PC-9 (cell line): ENCODE results near the gene ZSCAN9. TPM values are rescaled to one million over a fixed set of nuclear protein-coding genes. Genes with fewer than 3 reads are reported as not detected.

Source experiments
- BruUV-seq: library from RNA; stranded (reverse); fragments of 400-500 nt; replicated peaks from 2 replicates; lab custom pipeline; 2021; lab: Mats Ljungman, UMichigan
- CTCF ChIA-PET: fragments of 300-600 bp; sonication (Branson Sonifier 250); formaldehyde crosslinking; loops from one replicate; lab custom pipeline; 2022; ENCODE audit warnings: antibody characterized with exemption; lab: Charles Lee
- POLR2A ChIA-PET: fragments of 300-600 bp; sonication (Branson Sonifier 250); formaldehyde crosslinking; loops from one replicate; lab custom pipeline; 2022; ENCODE audit warnings: antibody characterized with exemption; ENCODE audit not compliant: unreplicated experiment; lab: Charles Lee
- DNase-seq, 2 experiments: peaks; one replicate each; pipeline versions ENCODE4 v3.0.0 to v3.0.0-alpha.2; 2015 to 2022; ENCODE audit warnings: mixed read lengths in 1 of 2
- H2AFZ ChIP-seq: fragments of 200-600 bp; sonication (generic); 2 replicates; pipeline ENCODE4 v1.8.1; 2017; ENCODE audit warnings: antibody characterized with exemption
- H3F3A ChIP-seq: fragments of 200-600 bp; sonication (generic); 2 replicates; pipeline ENCODE4 v1.8.1; 2017; ENCODE audit warnings: antibody characterized with exemption, mild to moderate bottlenecking, low read depth; ENCODE audit not compliant: insufficient read depth
- H3K27ac ChIP-seq: fragments of 200-600 bp; sonication (generic); 2 replicates; pipeline ENCODE4 v1.6.1; 2016; ENCODE audit warnings: mixed run types
- H3K27me3 ChIP-seq: fragments of 200-600 bp; sonication (generic); 2 replicates; pipeline ENCODE4 v1.6.1; 2016; ENCODE audit warnings: low read depth, mixed run types; ENCODE audit not compliant: insufficient read depth
- H3K36me3 ChIP-seq: fragments of 200-600 bp; sonication (generic); 2 replicates; pipeline ENCODE4 v1.6.1; 2016; ENCODE audit warnings: low read depth, mixed run types
- H3K4me1 ChIP-seq: fragments of 200-600 bp; sonication (generic); replicated peaks from 2 replicates; pipeline ENCODE4 v1.6.1; 2016; ENCODE audit warnings: mixed run types; ENCODE audit not compliant: insufficient read depth
- H3K4me2 ChIP-seq: fragments of 200-600 bp; sonication (generic); 2 replicates; pipeline ENCODE4 v1.6.1; 2017; ENCODE audit warnings: mixed run types
- H3K4me3 ChIP-seq: fragments of 200-600 bp; sonication (generic); 2 replicates; pipeline ENCODE4 v1.6.1; 2016; ENCODE audit warnings: mixed run types
- H3K79me2 ChIP-seq: fragments of 200-600 bp; sonication (generic); 2 replicates; pipeline ENCODE4 v1.6.1; 2017; ENCODE audit warnings: low read depth, mixed run types
- H3K9me2 ChIP-seq: fragments of 200-600 bp; sonication (generic); 2 replicates; pipeline ENCODE4 v1.8.1; 2017; ENCODE audit warnings: mild to moderate bottlenecking; ENCODE audit not compliant: insufficient read depth
- H3K9me3 ChIP-seq: fragments of 200-600 bp; sonication (generic); 2 replicates; pipeline ENCODE4 v1.8.1; 2016; ENCODE audit warnings: low read depth; ENCODE audit not compliant: insufficient read depth
- H4K20me1 ChIP-seq: fragments of 200-600 bp; sonication (generic); 2 replicates; pipeline ENCODE4 v1.8.1; 2017; ENCODE audit not compliant: insufficient read depth
- CTCF ChIP-seq: fragments of 200-600 bp; sonication (generic); conservative IDR thresholded peaks from 2 replicates; pipeline ENCODE4 v1.6.1; 2017; ENCODE audit warnings: mixed run types, antibody characterized with exemption, mild to moderate bottlenecking, moderate library complexity
- EZH2 ChIP-seq: fragments of 200-600 bp; sonication (generic); IDR thresholded peaks from 2 replicates; pipeline ENCODE4 v1.8.0; 2017; ENCODE audit warnings: antibody characterized with exemption, low read depth
- intact Hi-C: fragments of 100-400 bp; cut with micrococcal nuclease; formaldehyde crosslinking; loops from one replicate; pipeline ENCODE4 v1.10.0; 2022; ENCODE audit not compliant: unreplicated experiment
- total RNA-seq: library from RNA; stranded (reverse); gene quantifications from 2 replicates; pipeline ENCODE4 v1.2.3, GENCODE V29; 2021

Gene ZSCAN9
- total RNA-seq, 1 experiment from 2014 or later, result 20.4 TPM

- no peak overlapping the region for H3K4me2 ChIP-seq
- ChIA-PET POLR2A (no interaction called here), CTCF (no interaction called here)
- no peak overlapping the region for H2AFZ ChIP-seq
- no peak overlapping the region for H3K27ac ChIP-seq
- H3K4me1 ChIP-seq, result peaks cover 19% of the 10 kb centered on the region
- intact Hi-C loops, result no loop called here
- 0 out of 2 replicates have a peak, but pooled peaks cover 2% of the 10 kb centered on the region for H3K9me3 ChIP-seq
- 0 out of 2 replicates have a peak, but pooled peaks cover 7% of the 10 kb centered on the region for H3K36me3 ChIP-seq
- H4K20me1 ChIP-seq, result no peaks in the 10 kb centered on the region
- BruUV-seq, result no TSS peak
- TF ChIP-seq EZH2 (no peak), CTCF (no peak)
- H3F3A ChIP-seq, result no peaks in the 10 kb centered on the region
- peaks cover 17% of the 10 kb centered on the region for H3K79me2 ChIP-seq
- H3K4me3 ChIP-seq, result no peak overlapping the region
- no peaks in the 10 kb centered on the region for H3K9me2 ChIP-seq
- no peaks in the 10 kb centered on the region for H3K27me3 ChIP-seq
- DNase-seq, result no peak
Measured at GRCh38 chr6:28248916-28249315, 23.8 kb downstream of the ZSCAN9 start.

GRCh38 chr6:28250747-28251146 is 25.7 kb downstream of the ZSCAN9 start:
- intact Hi-C loops, result no loop called here
- H3K36me3 ChIP-seq, result 0 out of 2 replicates have a peak, but pooled peaks cover 7% of the 10 kb centered on the region
- no peak overlapping the region for H3K27ac ChIP-seq
- H3K4me2 ChIP-seq, result peak overlapping the region; percentile 96
- CTCF ChIA-PET, result no interaction called here
- H3K9me3 ChIP-seq, result 0 out of 2 replicates have a peak, but pooled peaks cover 2% of the 10 kb centered on the region
- peaks cover 19% of the 10 kb centered on the region for H3K4me1 ChIP-seq
- H3F3A ChIP-seq, result no peaks in the 10 kb centered on the region
- POLR2A ChIA-PET, result no interaction called here
- no peak for TF ChIP-seq EZH2
- no peak for TF ChIP-seq CTCF
- no peak overlapping the region for H2AFZ ChIP-seq
- H4K20me1 ChIP-seq, result no peaks in the 10 kb centered on the region
- peak overlapping the region; percentile 99 for H3K4me3 ChIP-seq
- no peaks in the 10 kb centered on the region for H3K9me2 ChIP-seq
- no TSS peak for BruUV-seq
- no peaks in the 10 kb centered on the region for H3K27me3 ChIP-seq
- peaks cover 17% of the 10 kb centered on the region for H3K79me2 ChIP-seq
- no peak for DNase-seq

- intact Hi-C loops, result loop anchor here (1.0 to 2.0 kb wide), 4 partner anchors 16 to 131 kb away; partner anchors contain the start of genes ZSCAN26 and ZSCAN9
- Histone ChIP-seq H2AFZ (peak overlapping the region; percentile 99), H3K4me3 (peak overlapping the region; percentile 99), H4K20me1 (no peaks in the 10 kb centered on the region), H3K79me2 (peaks cover 17% of the 10 kb centered on the region), H3K9me3 (0 out of 2 replicates have a peak, but pooled peaks cover 2% of the 10 kb centered on the region), H3K36me3 (0 out of 2 replicates have a peak, but pooled peaks cover 6% of the 10 kb centered on the region), H3K4me2 (peak overlapping the region; percentile 96), H3K9me2 (no peaks in the 10 kb centered on the region), H3K27me3 (no peaks in the 10 kb centered on the region), H3K27ac (no peak overlapping the region), H3F3A (no peaks in the 10 kb centered on the region), H3K4me1 (peaks cover 19% of the 10 kb centered on the region)
- TSS peak; percentile 58 for BruUV-seq
- ChIA-PET CTCF (interaction anchor here (1.0 kb wide), 1 partner anchor 104 kb away, joined by 3 read pairs; no protein-coding TSS in a partner anchor), POLR2A (interaction anchor here (0.7 to 1.0 kb wide), 2 partner anchors 15 to 30 kb away, joined by 4 read pairs; partner anchors contain the start of genes PGBD1 and ZSCAN26)
- TF ChIP-seq CTCF (no peak), EZH2 (no peak)
- no peak for DNase-seq
Measured at GRCh38 chr6:28251661-28252008, 26.6 kb downstream of the ZSCAN9 start.
